Pancreas (tissue), 10 donors: ENCODE measurements around the gene PSRC1. TPM values are rescaled to one million over a fixed set of nuclear protein-coding genes. Genes with fewer than 3 reads are reported as not detected.

Source experiments
- ATAC-seq, 4 donors: fragments of 200-7000 bp; cut with Tn5 transposase; one replicate each; pipeline versions ENCODE4 v1.8.0 to v1.9.1; 2020; ENCODE audit warnings: mild to moderate bottlenecking in 4 of 4, moderate library complexity in 4 of 4
- DNase-seq, 6 donors: peaks; one replicate each; pipeline ENCODE4 v3.0.0-alpha.2; 2020
- FAIRE-seq: peaks from 2 replicates; lab custom pipeline; 2012; peaks lifted over from hg19 to GRCh38; lab: Jason Lieb, UNC
- H3K27ac ChIP-seq, 4 donors: fragments of 200-600 bp; sonication (generic); 1 replicate in 3 of 4; 2 replicates in 1 of 4; pipeline versions ENCODE4 v1.5.0 to v1.8.0; 2020
- H3K27me3 ChIP-seq, 4 donors: fragments of 200-600 bp; one replicate each; pipeline ENCODE4 v1.8.0; 2021
- H3K36me3 ChIP-seq, 3 donors: fragments of 200-600 bp; sonication (generic) in 1 of 3; one replicate each; pipeline versions ENCODE4 v1.5.0 to v1.8.0; 2020 to 2021
- H3K4me1 ChIP-seq, 3 donors: fragments of 200-600 bp; one replicate each; pipeline ENCODE4 v1.8.0; 2021
- H3K4me3 ChIP-seq, 4 donors: fragments of 200-600 bp; sonication (generic) in 2 of 4; one replicate each; pipeline versions ENCODE4 v1.5.0 to v1.8.0; 2020 to 2021
- H3K9me3 ChIP-seq, 4 donors: fragments of 200-600 bp; one replicate each; pipeline ENCODE4 v1.8.0; 2021
- WGBS, 2 donors: extraction: QIAGEN DNeasy Blood & Tissue Kit; methylation state at CpG; one replicate each; pipeline ENCODE4 v1.1.7; 2013; 5-methylcytosine and 5-hydroxymethylcytosine counted together
- intact Hi-C, 3 donors: fragments of 100-400 bp; cut with DNase I; formaldehyde crosslinking; loops; one replicate each; pipeline versions ENCODE4 v1.11.1 to v1.14.2; 2022
- polyA plus RNA-seq, 2 donors: library from polyadenylated mRNA; stranded (reverse); fragments of 200-250 nt; gene quantifications; one replicate each; pipeline ENCODE4 v1.2.3, GENCODE V29; 2013
- total RNA-seq, 6 donors: library from RNA; stranded (reverse); fragmentation: NEBNext Ultra II Directional in 4 of 6; extraction: Animal tissue kit (Norgen Biotek cat#: 25700) in 4 of 6; gene quantifications; one replicate each; pipeline versions ENCODE4 v1.2.1 to v1.2.4, GENCODE V29; 2021 to 2023
- TF ChIP-seq, protein P1 (sequence below), 4 donors: fragments of 200-600 bp; sonication (generic) in 3 of 4; IDR thresholded peaks; one replicate each; pipeline versions ENCODE4 v1.5.0 to v1.8.0; 2021; ENCODE audit warnings: antibody characterized with exemption in 4 of 4
- donor health status: healthy with polysubstance abuse.
- donor health status: DM: no; HTN: no; CAD: no; lungs with moderate emphysema.
- donor health status: DM: no; HTN: no; CAD: no.
- donor health status: control.
- donor health status: control.
- donor health status: Bipolar disorder and iron deficiency.
- donor health status: DM: yes; HTN: yes; CAD: no.
- donor health status: DM: no; HTN: no; CAD: no.
- donor health status: DM: no; HTN: no; CAD: no.
- donor health status: DM: yes; HTN: yes; CAD: no.

PSRC1 gene
- total and polyA plus RNA-seq, 8 donors: 0.08 to 5.4 (median 0.91) TPM

DNA sequence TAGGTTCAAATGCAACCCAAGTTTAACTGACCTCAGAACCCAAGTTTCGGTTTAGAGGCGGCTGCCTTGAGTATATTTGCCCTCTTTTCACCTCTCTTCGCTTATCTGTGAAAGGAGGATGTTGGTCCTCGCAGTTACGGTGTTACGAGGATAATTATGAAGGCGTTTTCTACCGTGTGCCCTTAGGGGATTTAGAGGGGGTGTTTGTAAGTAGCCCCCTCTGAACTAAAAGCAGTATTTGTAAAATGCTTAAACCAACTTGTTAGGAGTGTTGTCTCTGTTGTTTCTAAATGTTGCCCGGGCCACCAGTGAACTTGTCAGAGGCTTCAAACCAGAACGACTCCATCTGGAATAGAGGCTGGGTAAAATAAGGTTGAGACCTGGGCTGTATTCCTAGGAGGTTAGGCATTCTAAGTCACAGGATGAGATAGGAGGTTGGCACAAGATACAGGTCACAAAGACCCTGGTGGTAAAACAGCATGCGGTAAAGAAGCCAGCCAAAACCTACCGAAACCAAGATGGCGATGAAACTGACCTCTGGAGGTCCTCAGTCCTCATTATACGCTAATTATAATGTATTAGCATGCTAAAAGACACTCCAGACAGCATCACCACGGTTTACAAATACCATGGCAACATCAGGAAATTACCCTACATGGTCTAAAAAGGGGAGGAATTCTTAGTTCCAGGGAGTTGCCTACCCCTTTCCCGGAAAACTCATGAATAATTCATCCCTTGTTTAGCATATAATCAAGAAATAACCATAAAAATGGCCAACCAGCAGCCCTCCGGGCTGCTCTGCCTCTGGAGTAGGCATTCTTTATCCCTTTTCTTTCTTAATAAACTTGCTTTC lies 1.0 kb upstream of the PSRC1 start:
- intact Hi-C loops: no loop called here
- H3K4me1 ChIP-seq: peaks cover 0 to 5% (median 0%) of the 10 kb centered on the region in 3 donors
- no peaks in the 10 kb centered on the region for H3K27me3 ChIP-seq
- TF ChIP-seq, protein P1, sequence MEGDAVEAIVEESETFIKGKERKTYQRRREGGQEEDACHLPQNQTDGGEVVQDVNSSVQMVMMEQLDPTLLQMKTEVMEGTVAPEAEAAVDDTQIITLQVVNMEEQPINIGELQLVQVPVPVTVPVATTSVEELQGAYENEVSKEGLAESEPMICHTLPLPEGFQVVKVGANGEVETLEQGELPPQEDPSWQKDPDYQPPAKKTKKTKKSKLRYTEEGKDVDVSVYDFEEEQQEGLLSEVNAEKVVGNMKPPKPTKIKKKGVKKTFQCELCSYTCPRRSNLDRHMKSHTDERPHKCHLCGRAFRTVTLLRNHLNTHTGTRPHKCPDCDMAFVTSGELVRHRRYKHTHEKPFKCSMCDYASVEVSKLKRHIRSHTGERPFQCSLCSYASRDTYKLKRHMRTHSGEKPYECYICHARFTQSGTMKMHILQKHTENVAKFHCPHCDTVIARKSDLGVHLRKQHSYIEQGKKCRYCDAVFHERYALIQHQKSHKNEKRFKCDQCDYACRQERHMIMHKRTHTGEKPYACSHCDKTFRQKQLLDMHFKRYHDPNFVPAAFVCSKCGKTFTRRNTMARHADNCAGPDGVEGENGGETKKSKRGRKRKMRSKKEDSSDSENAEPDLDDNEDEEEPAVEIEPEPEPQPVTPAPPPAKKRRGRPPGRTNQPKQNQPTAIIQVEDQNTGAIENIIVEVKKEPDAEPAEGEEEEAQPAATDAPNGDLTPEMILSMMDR (IDR thresholded peaks at IDR 0.05): no peak
- H3K36me3 ChIP-seq: no peaks in the 10 kb centered on the region
- FAIRE-seq: no peak
- no peak for DNase-seq
- no peaks in the 10 kb centered on the region for H3K9me3 ChIP-seq
- peak in 3 of 4 donors; percentile 8 to 31 (median 25) for ATAC-seq
- peak overlapping the region; percentile 33 to 70 (median 48) for H3K4me3 ChIP-seq
- peak overlapping the region; percentile 61 to 91 (median 74) for H3K27ac ChIP-seq
- WGBS, 2 donors: 38 to 39% methylated on average over 17 of the region's 17 CpGs

DNA sequence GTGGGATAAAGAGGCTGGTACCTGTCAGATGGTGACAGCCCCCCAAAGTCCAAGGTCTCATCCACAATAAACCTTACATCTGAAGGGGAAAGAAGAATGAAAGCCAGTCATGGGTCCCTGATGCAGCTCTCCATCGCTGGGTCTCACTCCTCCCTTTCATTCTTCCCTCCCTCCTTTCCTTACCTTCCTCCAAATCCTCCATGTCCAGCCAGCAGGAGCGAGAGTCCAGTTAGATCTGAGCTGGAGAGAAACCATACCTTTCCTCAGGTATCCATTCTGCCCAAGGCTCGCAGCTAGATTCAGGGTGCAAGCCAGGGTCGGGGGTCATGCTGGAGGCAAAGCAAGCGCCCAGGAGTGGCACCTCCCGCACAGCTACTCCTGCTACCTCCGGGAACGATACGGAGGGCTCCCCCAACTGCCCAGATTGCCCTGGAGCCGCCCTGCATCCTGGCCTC lies 421 bp downstream of the PSRC1 start:
- Histone ChIP-seq H3K4me3 (peak overlapping the region; percentile 33 to 70 (median 48)), H3K36me3 (no peaks in the 10 kb centered on the region), H3K27me3 (no peaks in the 10 kb centered on the region), H3K27ac (no peak overlapping the region), H3K9me3 (no peaks in the 10 kb centered on the region), H3K4me1 (peaks cover 0 to 6% (median 0%) of the 10 kb centered on the region in 3 donors)
- TF ChIP-seq, protein P1 (IDR thresholded peaks at IDR 0.05): no peak
- intact Hi-C loops: no loop called here
- DNase-seq (no peak), ATAC-seq (peak in 1 of 4 donors; percentile 3), FAIRE-seq (no peak)
- 8 to 14% methylated on average over 10 of the region's 10 CpGs for WGBS, 2 donors

GRCh38 chr1:109281680-109282496 lies 1.1 kb downstream of the PSRC1 start:
- Histone ChIP-seq H3K27ac (no peak overlapping the region), H3K4me3 (peak overlapping the region in 2 of 4 donors; percentile 33 to 70)
- no peak for FAIRE-seq

GRCh38 chr1:109280862-109281261 lies 2.1 kb downstream of the PSRC1 start:
- intact Hi-C loops: no loop called here
- no peaks in the 10 kb centered on the region for H3K36me3 ChIP-seq
- no peak for ATAC-seq
- TF ChIP-seq, protein P1 (IDR thresholded peaks at IDR 0.05): no peak
- DNase-seq: no peak
- no peaks in the 10 kb centered on the region for H3K27me3 ChIP-seq
- H3K27ac ChIP-seq: no peak overlapping the region
- peaks cover 0 to 11% (median 0%) of the 10 kb centered on the region in 3 donors for H3K4me1 ChIP-seq
- no peak for FAIRE-seq
- 90 to 93% methylated on average over 12 of the region's 12 CpGs for WGBS, 2 donors
- H3K4me3 ChIP-seq: no peak overlapping the region
- no peaks in the 10 kb centered on the region for H3K9me3 ChIP-seq

More at GRCh38 chr1:109281680-109282496, 1.1 kb downstream of the PSRC1 start:
- no peak for DNase-seq
- 72 to 73% methylated on average over 28 of the region's 28 CpGs for WGBS, 2 donors
- H3K9me3 ChIP-seq: no peaks in the 10 kb centered on the region
- ATAC-seq: no peak
- peaks cover 0 to 11% (median 0%) of the 10 kb centered on the region in 3 donors for H3K4me1 ChIP-seq
- TF ChIP-seq, protein P1 (IDR thresholded peaks at IDR 0.05): no peak
- no peaks in the 10 kb centered on the region for H3K36me3 ChIP-seq
- intact Hi-C loops: no loop called here
- no peaks in the 10 kb centered on the region for H3K27me3 ChIP-seq
